ENCODE measurements around the gene CAMK4.

Gene CAMK4

GRCh38 chr5:111447099-111447498, 222.9 kb downstream of the CAMK4 start:
- DNase-seq, result no peak

GRCh38 chr5:111447822-111448221, 223.6 kb downstream of the CAMK4 start:
- DNase-seq, result peak; percentile 30

DNA sequence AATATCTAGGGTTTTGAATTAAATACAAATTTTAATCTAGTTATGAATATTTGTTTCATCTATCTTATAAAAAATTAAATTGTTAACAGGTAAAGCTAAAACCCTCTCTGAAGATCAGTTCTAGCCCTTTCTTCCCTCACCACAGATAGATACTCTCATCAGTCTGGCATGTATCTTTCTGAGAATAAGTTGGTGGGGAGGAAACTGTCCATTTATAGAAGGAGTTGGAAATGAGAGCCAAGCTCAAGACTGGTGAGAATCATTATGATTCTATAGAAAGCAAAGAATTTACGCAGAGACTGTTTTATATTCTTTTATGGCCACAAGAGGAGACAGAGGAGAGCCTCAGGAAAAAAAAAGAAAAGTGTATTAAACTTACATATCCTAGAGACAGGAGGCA, 229.1 kb downstream of the CAMK4 start:
- DNase-seq, result no peak

DNA sequence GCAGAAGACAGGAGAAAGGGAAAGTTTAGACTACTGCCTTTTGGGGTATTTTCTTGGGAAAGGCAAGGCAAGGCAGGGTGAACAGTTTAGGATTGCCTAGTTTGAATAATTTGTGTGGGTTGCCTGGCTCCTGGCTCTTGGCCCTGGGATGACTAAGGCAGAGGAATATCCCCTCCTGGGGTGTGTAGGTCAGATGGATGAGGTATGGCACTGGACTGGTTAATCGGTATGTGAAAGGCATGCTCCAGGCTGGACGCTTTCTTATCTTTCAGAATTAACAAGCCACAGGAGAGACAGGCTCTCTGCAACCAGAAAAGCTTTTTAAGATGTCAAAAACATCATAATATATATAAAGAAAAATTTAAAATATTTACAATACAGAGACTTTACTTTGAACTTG, 229.6 kb downstream of the CAMK4 start:
- peak; percentile 43 for DNase-seq

DNA sequence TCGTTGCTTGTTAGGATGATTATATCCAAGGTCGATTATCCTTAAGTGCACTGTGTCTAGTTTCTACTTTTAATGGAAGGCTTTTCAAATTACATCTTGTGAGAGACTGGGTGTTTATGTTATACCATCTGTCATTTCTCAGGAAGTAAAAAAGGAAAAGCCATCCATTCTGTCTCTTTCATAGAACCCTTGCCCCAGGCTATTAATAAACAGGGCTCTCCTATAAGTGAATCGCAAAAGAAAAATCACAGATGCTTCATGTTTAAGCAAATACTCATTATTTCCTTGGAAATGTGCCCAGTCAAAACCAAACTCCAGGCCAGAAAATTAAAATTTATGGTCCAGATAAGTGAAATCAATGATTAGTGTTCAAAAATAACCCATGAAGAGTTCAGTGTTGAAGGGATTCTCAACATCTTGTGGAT, 230.0 kb downstream of the CAMK4 start:
- DNase-seq, result peak; percentile 80

GRCh38 chr5:111454776-111455175, 230.6 kb downstream of the CAMK4 start:
- no peak for DNase-seq

- DNase-seq, result no peak
Observed at GRCh38 chr5:111461255-111461671, 237.1 kb downstream of the CAMK4 start.

- no peak for DNase-seq
Observed at GRCh38 chr5:111461934-111462333, 237.8 kb downstream of the CAMK4 start.

DNA sequence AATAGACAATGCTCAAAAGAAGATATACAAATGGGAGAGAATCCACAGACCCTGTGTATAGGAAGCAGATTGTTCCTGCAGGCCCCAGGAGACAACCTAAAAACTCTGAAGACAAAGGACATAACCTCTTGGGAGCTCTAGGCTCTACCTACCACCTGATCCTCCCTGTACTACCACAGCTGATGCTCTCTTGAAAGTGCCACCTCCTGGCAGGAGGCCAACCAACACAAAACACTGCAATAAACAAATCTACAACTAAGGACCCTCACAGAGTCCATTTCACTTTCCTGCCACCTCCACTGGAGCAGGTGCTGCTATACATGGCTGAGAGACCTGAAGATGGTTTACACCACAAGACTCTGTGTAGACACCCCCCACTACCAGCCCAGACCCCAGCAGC, 239.1 kb downstream of the CAMK4 start:
- no peak for DNase-seq

DNA sequence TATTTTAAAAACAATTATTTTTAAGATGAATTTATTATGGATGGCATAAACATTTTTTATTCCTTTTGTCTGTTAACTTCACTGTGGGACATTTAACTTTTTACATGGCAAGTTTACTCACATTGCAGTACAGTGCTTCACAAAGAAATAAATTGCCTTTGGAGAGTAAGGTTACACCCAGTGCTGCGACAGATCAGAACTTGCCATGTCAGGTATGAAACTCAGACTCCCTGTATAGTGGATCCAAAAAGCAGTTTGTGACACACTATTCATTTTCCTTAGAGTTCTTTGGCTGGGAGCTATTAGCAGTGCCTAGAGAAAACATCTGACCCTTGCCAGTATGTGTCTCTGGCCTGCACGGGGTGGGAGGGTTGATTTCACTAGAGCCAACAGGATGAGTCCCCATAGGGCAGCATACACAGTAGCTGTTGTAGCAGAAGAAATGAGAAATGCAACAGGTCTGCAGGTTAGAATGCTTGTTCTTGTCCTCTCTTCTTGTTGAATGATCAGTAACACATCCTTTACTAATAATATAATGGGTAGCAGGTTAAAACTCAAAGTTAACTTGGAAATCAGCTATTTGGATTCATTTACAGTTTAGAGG, 245.2 kb downstream of the CAMK4 start:
- DNase-seq, result no peak

- no peak for DNase-seq
Observed at GRCh38 chr5:111469903-111470302, 245.7 kb downstream of the CAMK4 start.

GRCh38 chr5:111472096-111472495, 247.9 kb downstream of the CAMK4 start:
- DNase-seq, result no peak

DNA sequence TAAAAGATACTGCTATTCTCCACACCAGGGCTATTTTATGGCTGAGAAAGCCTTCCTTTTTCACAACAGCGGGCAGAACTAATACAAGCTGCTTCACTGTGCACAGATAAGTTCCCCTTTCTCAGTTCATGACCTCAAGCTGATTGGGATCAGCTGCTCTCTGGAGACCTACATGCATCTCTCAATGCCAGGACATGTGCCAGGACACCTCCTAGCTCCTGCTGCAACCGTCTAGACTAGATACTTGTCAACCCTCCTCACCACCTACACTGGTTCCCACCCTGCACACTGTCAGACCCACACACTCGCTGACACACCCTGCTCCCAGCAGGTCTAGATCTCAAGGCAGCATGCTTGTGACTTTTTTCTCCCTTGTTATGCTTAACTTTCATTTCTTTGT, 248.4 kb downstream of the CAMK4 start:
- DNase-seq, result no peak

- DNase-seq, result no peak
Observed at GRCh38 chr5:111478266-111478665, 254.1 kb downstream of the CAMK4 start.

GRCh38 chr5:111478898-111479297, 254.7 kb downstream of the CAMK4 start:
- DNase-seq, result no peak

DNA sequence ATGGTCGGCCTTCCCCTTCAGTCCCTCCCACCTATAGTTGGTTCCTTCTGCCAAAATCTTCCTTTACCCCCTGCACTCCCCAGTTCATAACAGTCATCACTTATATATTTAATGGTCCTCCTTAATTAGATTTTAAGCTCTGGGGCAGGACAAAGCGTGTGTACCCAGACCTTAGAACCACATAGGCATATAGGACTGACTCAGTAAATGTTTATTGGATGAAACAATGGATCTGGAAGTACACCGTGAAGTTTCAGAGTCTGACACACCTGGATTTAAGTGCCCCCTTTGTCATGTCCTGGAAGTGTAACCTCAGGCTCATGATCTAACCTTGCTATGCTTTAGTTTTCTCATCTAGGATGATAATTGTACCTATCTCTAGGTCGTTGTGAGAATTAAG, 256.2 kb downstream of the CAMK4 start:
- no peak for DNase-seq

DNA sequence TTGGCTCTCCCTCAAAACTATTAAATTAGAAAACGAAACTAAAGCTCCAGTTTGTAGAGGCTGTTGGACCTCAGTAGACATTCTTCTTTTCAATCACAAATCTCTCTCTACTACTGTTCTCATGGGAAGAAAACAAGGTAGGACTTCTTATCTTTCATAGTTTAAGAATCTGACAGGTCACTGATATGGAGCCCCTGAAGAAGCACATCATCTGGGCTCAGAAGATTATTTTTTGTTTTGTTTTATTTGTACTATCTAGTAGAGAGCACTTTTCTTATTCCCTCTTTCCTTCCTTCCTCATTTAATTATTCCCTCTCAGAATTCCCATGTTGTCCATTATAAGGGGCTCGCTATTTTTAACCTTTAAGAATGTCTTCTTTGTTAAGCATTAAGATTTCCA, 261.9 kb downstream of the CAMK4 start:
- DNase-seq, result no peak

GRCh38 chr5:111486926-111487325, 262.7 kb downstream of the CAMK4 start:
- no peak for DNase-seq

DNA sequence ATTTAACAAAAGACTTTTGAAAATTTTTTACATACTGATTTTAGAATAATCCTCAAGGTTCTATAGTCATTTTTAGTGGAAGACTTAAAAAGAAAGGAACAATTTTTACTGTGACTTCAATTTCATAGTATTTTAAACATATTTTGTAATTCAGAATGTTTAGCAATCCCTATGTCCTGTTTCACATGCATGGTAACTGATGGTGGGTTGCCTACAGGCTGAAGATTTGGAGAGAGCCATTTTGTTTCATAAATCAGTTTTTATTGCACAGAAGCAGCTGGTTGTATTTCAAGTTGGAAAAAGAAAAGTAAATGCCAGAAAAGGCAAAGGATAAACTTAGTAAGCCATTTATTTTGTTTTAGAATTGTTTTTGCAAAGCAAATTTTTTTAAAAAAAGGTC, 264.2 kb downstream of the CAMK4 start:
- DNase-seq, result no peak

GRCh38 chr5:111493031-111493430, 268.8 kb downstream of the CAMK4 start:
- no peak for DNase-seq

GRCh38 chr5:111494355-111494999, 270.3 kb downstream of the CAMK4 start:
- no peak for DNase-seq

DNA sequence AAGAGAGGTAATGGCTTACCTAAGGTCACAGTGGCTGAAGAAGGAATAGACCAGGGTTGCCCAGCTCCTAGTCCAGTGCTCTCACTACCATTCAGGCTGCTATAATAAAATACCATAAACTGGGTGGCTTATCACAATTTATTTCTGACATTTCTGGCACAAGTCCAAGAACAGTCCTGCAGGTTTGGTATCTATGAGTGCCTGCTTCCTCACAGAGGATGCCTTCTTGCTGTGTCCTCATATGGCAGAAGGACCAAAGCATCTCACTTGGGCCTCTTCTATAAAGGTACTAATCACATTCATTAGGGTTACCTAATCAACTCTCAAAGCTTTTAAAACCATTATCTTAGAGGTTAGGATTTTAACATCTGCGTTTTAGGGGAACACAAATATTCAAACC, 271.0 kb downstream of the CAMK4 start:
- no peak for DNase-seq

- no peak for DNase-seq
Observed at GRCh38 chr5:111498346-111498745, 274.2 kb downstream of the CAMK4 start.

DNA sequence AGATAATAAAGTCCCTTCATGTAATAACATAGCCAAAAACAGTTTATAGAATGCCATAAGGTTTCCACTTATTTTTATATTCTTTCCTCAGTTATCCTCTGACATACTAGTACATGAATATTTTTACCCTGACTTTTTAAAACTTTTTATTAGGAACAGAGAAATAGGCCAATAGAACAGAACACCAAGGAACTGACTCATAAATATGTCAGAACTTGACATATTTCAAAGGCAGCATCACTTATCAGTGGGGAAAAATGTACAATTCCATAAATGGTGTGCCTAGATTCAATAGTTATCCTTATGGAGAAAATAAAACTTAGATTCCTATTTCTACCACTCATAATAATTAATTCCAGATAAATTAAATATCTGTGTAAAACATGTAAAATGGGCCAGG, 278.8 kb downstream of the CAMK4 start:
- no peak for DNase-seq

DNA sequence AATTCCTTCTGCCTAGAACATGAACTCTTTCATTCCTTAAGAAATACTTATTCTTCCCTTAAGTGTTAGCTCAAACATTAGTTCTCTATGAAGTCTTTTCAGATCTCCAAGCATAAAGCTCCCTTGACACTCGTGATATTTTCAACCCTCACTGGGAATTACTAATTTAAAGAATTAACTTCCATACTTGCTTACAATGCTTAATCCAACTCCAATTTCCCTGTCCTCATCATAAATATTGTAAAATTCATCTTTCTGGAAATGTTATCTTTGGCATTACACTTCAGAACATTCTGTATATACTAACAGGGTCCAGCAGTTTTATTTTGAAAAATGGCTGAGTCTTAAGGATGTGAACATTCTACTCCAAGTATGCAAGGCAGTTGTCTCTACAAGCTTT, 280.9 kb downstream of the CAMK4 start:
- DNase-seq, result no peak

All from NCI-H524 treated with DMSO at 0.1 percent for 48 hours (cell line).